IMR-90 (cell line): ENCODE data around the gene SLC1A5. TPM values are rescaled to one million over a fixed set of nuclear protein-coding genes. Genes with fewer than 3 reads are reported as not detected.

Source experiments
- ATAC-seq: fragments of 200-7000 bp; cut with Tn5 transposase; 2 replicates; pipeline ENCODE4 v1.9.1; 2020; ENCODE audit warnings: low read depth, mild to moderate bottlenecking, moderate library complexity
- BruUV-seq: library from RNA; stranded (reverse); fragments of 400-500 nt; replicated peaks from 2 replicates; lab custom pipeline; 2021; lab: Mats Ljungman, UMichigan
- CTCF ChIA-PET: fragments of 300-600 bp; formaldehyde crosslinking; extraction: SDS; loops from one replicate; lab custom pipeline; 2021; ENCODE audit warnings: antibody characterized with exemption; lab: Yijun Ruan, JAX
- POLR2A ChIA-PET: fragments of 300-600 bp; sonication (Branson Sonifier 250); formaldehyde crosslinking; loops from one replicate; lab custom pipeline; 2022; ENCODE audit warnings: antibody characterized with exemption; ENCODE audit not compliant: unreplicated experiment; lab: Charles Lee
- DNase-seq: peaks from one replicate; pipeline ENCODE4 v3.0.0; 2013
- H2AFZ ChIP-seq: replicated peaks from 2 replicates; pipeline ENCODE3; 2013; ENCODE audit warnings: low read length, mild to moderate bottlenecking; ENCODE audit not compliant: poor library complexity
- H2AK5ac ChIP-seq: 2 replicates; pipeline ENCODE4 v1.6.1; 2013; ENCODE audit warnings: low read depth, low read length, inconsistent platforms
- H2AK9ac ChIP-seq: replicated peaks from 2 replicates; pipeline ENCODE3; 2013; ENCODE audit warnings: mild to moderate bottlenecking, low read depth, low read length, moderate library complexity; ENCODE audit not compliant: poor library complexity
- H2BK120ac ChIP-seq: 2 replicates; pipeline ENCODE4 v1.6.1; 2013; ENCODE audit warnings: low read depth, low read length, inconsistent platforms
- H2BK15ac ChIP-seq: 3 replicates; pipeline ENCODE4 v1.6.1; 2013; ENCODE audit warnings: low read depth, low read length, inconsistent platforms
- H2BK20ac ChIP-seq: 2 replicates; pipeline ENCODE4 v1.6.1; 2013; ENCODE audit warnings: low read depth, mild to moderate bottlenecking, inconsistent platforms, low read length, moderate library complexity
- H2BK5ac ChIP-seq: 2 replicates; pipeline ENCODE4 v1.6.1; 2013; ENCODE audit warnings: mild to moderate bottlenecking, low read depth, low read length, inconsistent platforms; ENCODE audit not compliant: poor library complexity, severe bottlenecking
- H3K14ac ChIP-seq: replicated peaks from 2 replicates; pipeline ENCODE4 v1.6.1; 2013; ENCODE audit warnings: low read depth, low read length, inconsistent platforms
- H3K18ac ChIP-seq: 2 replicates; pipeline ENCODE4 v1.6.1; 2013; ENCODE audit warnings: low read depth, low read length, control low read depth
- H3K23ac ChIP-seq: 2 replicates; pipeline ENCODE4 v1.6.1; 2013; ENCODE audit warnings: low read depth, low read length, inconsistent platforms
- H3K27ac ChIP-seq: 2 replicates; pipeline ENCODE4 v1.5.1; 2013; ENCODE audit warnings: mild to moderate bottlenecking, control low read depth, low read length; ENCODE audit not compliant: insufficient read depth
- H3K27me3 ChIP-seq: 2 replicates; pipeline ENCODE4 v1.6.1; 2013; ENCODE audit warnings: low read length; ENCODE audit not compliant: control insufficient read depth, insufficient read depth
- H3K36me3 ChIP-seq: 2 replicates; pipeline ENCODE4 v1.6.1; 2013; ENCODE audit warnings: low read length, mixed read lengths; ENCODE audit not compliant: control insufficient read depth, insufficient read depth
- H3K4ac ChIP-seq: 2 replicates; pipeline ENCODE4 v1.6.1; 2013; ENCODE audit warnings: low read depth, low read length, inconsistent platforms
- H3K4me1 ChIP-seq: 2 replicates; pipeline ENCODE4 v1.6.1; 2013; ENCODE audit warnings: low read length, mixed read lengths; ENCODE audit not compliant: control insufficient read depth, insufficient read depth
- H3K4me2 ChIP-seq: 2 replicates; pipeline ENCODE4 v1.6.1; 2013; ENCODE audit warnings: low read depth, mild to moderate bottlenecking, control low read depth, low read length, moderate library complexity
- H3K4me3 ChIP-seq: 2 replicates; pipeline ENCODE4 v1.5.1; 2013; ENCODE audit warnings: low read depth, mild to moderate bottlenecking, control low read depth, low read length, moderate library complexity; ENCODE audit not compliant: insufficient read depth
- H3K56ac ChIP-seq: 2 replicates; pipeline ENCODE4 v1.6.1; 2013; ENCODE audit warnings: low read length, inconsistent platforms; ENCODE audit not compliant: insufficient read depth; ENCODE audit errors: extremely low read depth
- H3K79me1 ChIP-seq, 2 experiments: 2 replicates each; pipeline ENCODE4 v1.6.1; 2013; ENCODE audit warnings: low read length in 2 of 2, inconsistent platforms in 1 of 2, low read depth in 1 of 2
- H3K9ac ChIP-seq: 2 replicates; pipeline ENCODE4 v1.6.1; 2013; ENCODE audit warnings: low read depth, low read length, control low read depth
- H3K9me1 ChIP-seq: 2 replicates; pipeline ENCODE4 v1.6.1; 2013; ENCODE audit warnings: low read length, inconsistent platforms; ENCODE audit not compliant: insufficient read depth
- H3K9me3 ChIP-seq: 2 replicates; pipeline ENCODE4 v1.6.1; 2013; ENCODE audit warnings: low read length; ENCODE audit not compliant: control insufficient read depth, insufficient read depth
- H4K20me1 ChIP-seq: 2 replicates; pipeline ENCODE4 v1.6.1; 2013; ENCODE audit warnings: low read length, inconsistent platforms; ENCODE audit not compliant: insufficient read depth
- H4K5ac ChIP-seq: 2 replicates; pipeline ENCODE4 v1.6.1; 2013; ENCODE audit warnings: mild to moderate bottlenecking, low read depth, low read length, control low read depth
- H4K8ac ChIP-seq, 2 experiments: 2 replicates each; pipeline ENCODE4 v1.6.1; 2013; ENCODE audit warnings: low read depth in 2 of 2, low read length in 2 of 2, control low read depth in 1 of 2, inconsistent platforms in 1 of 2
- H4K91ac ChIP-seq: 2 replicates; pipeline ENCODE4 v1.6.1; 2013; ENCODE audit warnings: low read depth, low read length, inconsistent platforms; ENCODE audit not compliant: insufficient read depth
- BHLHE40 ChIP-seq: fragments of 150-350 bp; IDR thresholded peaks from 2 replicates; pipeline ENCODE4 v1.6.1; 2016; ENCODE audit warnings: mild to moderate bottlenecking, low read depth, low read length
- CEBPB ChIP-seq: IDR thresholded peaks from 2 replicates; pipeline ENCODE4 v1.6.1; 2012; ENCODE audit warnings: low read depth, low read length, improper control_type of control experiment
- CHD1 ChIP-seq: IDR thresholded peaks from 2 replicates; pipeline ENCODE4 v1.6.1; 2012; ENCODE audit warnings: low read depth, low read length, improper control_type of control experiment
- ELK1 ChIP-seq: fragments of 150-350 bp; IDR thresholded peaks from 2 replicates; pipeline ENCODE4 v1.6.1; 2016; ENCODE audit warnings: low read depth, mild to moderate bottlenecking, low read length, moderate library complexity, borderline replicate concordance
- FOS ChIP-seq: fragments of 150-350 bp; IDR thresholded peaks from 2 replicates; pipeline ENCODE4 v1.6.1; 2016; ENCODE audit warnings: low read depth, low read length
- MAFK ChIP-seq: IDR thresholded peaks from 2 replicates; pipeline ENCODE4 v1.6.1; 2012; ENCODE audit warnings: low read depth, low read length, improper control_type of control experiment
- MAZ ChIP-seq: IDR thresholded peaks from 2 replicates; pipeline ENCODE4 v1.6.1; 2012; ENCODE audit warnings: low read depth, mild to moderate bottlenecking, low read length, improper control_type of control experiment, moderate library complexity, borderline replicate concordance
- MXI1 ChIP-seq: IDR thresholded peaks from 2 replicates; pipeline ENCODE4 v1.6.1; 2012; ENCODE audit warnings: low read depth, mild to moderate bottlenecking, low read length, moderate library complexity, borderline replicate concordance
- NFE2L2 ChIP-seq: fragments of 150-350 bp; IDR thresholded peaks from 2 replicates; pipeline ENCODE4 v1.6.1; 2016; ENCODE audit warnings: low read depth, mild to moderate bottlenecking, low read length
- POLR2A ChIP-seq: IDR thresholded peaks from 2 replicates; pipeline ENCODE4 v1.6.1; 2012; ENCODE audit warnings: mild to moderate bottlenecking, low read depth, low read length
- RAD21 ChIP-seq: IDR thresholded peaks from 2 replicates; pipeline ENCODE4 v1.6.1; 2012; ENCODE audit warnings: low read length, improper control_type of control experiment
- RCOR1 ChIP-seq: IDR thresholded peaks from 2 replicates; pipeline ENCODE4 v1.6.1; 2012; ENCODE audit warnings: mild to moderate bottlenecking, low read length, improper control_type of control experiment; ENCODE audit not compliant: insufficient replicate concordance
- RFX5 ChIP-seq: IDR thresholded peaks from 2 replicates; pipeline ENCODE4 v1.8.0; 2012; ENCODE audit warnings: low read depth, mild to moderate bottlenecking, low read length, moderate library complexity
- USF2 ChIP-seq: fragments of 150-350 bp; IDR thresholded peaks from 2 replicates; pipeline ENCODE4 v1.6.1; 2017; ENCODE audit warnings: mild to moderate bottlenecking, antibody characterized with exemption, low read length, low read depth
- WGBS, 2 experiments: methylation state at CpG; one replicate each; pipeline versions ENCODE4 v1.1.5 to v1.1.7; 2013; ENCODE audit warnings: missing lambda C conversion rate in 2 of 2; ENCODE audit not compliant: insufficient read length in 1 of 2; ENCODE audit errors: extremely low coverage in 2 of 2; 5-methylcytosine and 5-hydroxymethylcytosine counted together
- dilution Hi-C: fragments of 300-500 bp; cut with HindIII; formaldehyde crosslinking; loops from one replicate; pipeline ENCODE4 v1.14.3; 2018; ENCODE audit warnings: low sequenced_read_pairs; ENCODE audit not compliant: unreplicated experiment
- in situ Hi-C: fragments of 300-500 bp; cut with MboI; formaldehyde crosslinking; loops from 3 replicates; pipeline ENCODE4 v1.14.3; 2019; ENCODE audit warnings: low sequenced_read_pairs, inconsistent platforms, mixed read lengths
- intact Hi-C: fragments of 100-400 bp; cut with micrococcal nuclease; formaldehyde crosslinking; loops from 2 replicates; pipeline ENCODE4 v1.10.0; 2022
- polyA plus RNA-seq, 3 experiments: library from polyadenylated mRNA; depleted of rRNA; stranded (reverse); fragments of >200 nt; gene quantifications; 2 replicates each; pipeline ENCODE4 v1.2.3, GENCODE V29; 2012; ENCODE audit warnings: low replicate concordance in 1 of 3
- total RNA-seq: library from RNA; depleted of rRNA; stranded (reverse); fragments of >200 nt; gene quantifications from 2 replicates; pipeline ENCODE4 v1.2.3, GENCODE V29; 2012

SLC1A5 gene
- total and polyA plus RNA-seq, 2 of the 4 experiments (the other 2 are of a cell fraction) = 142 to 171 TPM

GRCh38 chr19:46784262-46785053 lies 3.9 kb downstream of the SLC1A5 start:
- peak overlapping the region; percentile 62; the same call in 2 of the 3 replicates for H2BK15ac ChIP-seq
- H2AFZ ChIP-seq = peak overlapping the region; percentile 91
- in situ Hi-C loops (loop anchor here (10.0 kb wide), 1 partner anchor 60 kb away; no protein-coding TSS in a partner anchor), intact Hi-C loops (loop anchor here (1.0 kb wide), 1 partner anchor 24 kb away; no protein-coding TSS in a partner anchor), dilution Hi-C loops (no loop called here)
- H4K91ac ChIP-seq = peak overlapping the region; percentile 100
- peaks cover 24 to 71% of the 10 kb centered on the region in 2 experiments; a peak in 3 of 4 replicates for H3K79me1 ChIP-seq
- H3K27me3 ChIP-seq = no peaks in the 10 kb centered on the region
- peak overlapping the region; percentile 97 for H2AK5ac ChIP-seq
- H3K27ac ChIP-seq = peak overlapping the region; percentile 89
- H3K56ac ChIP-seq = peak overlapping the region; percentile 96
- peak overlapping the region; percentile 97 for H3K23ac ChIP-seq
- peak overlapping the region; percentile 97 for H2BK120ac ChIP-seq
- H3K9ac ChIP-seq = peak overlapping the region; percentile 99
- peaks cover 48% of the 10 kb centered on the region for H3K36me3 ChIP-seq
- peak overlapping the region; percentile 95 for H2BK20ac ChIP-seq
- peak overlapping the region; percentile 99 for H3K14ac ChIP-seq
- peaks cover 11% of the 10 kb centered on the region for H3K4me1 ChIP-seq
- peak overlapping the region; percentile 100 for H2AK9ac ChIP-seq
- H2BK5ac ChIP-seq = peak overlapping the region; percentile 90
- H3K9me3 ChIP-seq = no peaks in the 10 kb centered on the region
- CTCF ChIA-PET = interaction anchor here (1.2 kb wide), 1 partner anchor 47 kb away, joined by 4 read pairs; no protein-coding TSS in a partner anchor
- DNase-seq = peak; percentile 95
- POLR2A ChIA-PET = interaction anchor here (0.7 to 1.0 kb wide), 2 partner anchors 56 to 57 kb away, joined by 3 read pairs; no protein-coding TSS in a partner anchor
- H3K18ac ChIP-seq = peak overlapping the region; percentile 77
- WGBS, 2 experiments = no CpG with 5 or more reads among the region's 17 CpGs
- ATAC-seq = peak; percentile 64
- H4K20me1 ChIP-seq = peaks cover 73% of the 10 kb centered on the region
- peak overlapping the region; percentile 82 for H3K4me2 ChIP-seq
- peak overlapping the region; percentile 100 for H3K4ac ChIP-seq
- peak overlapping the region; percentile 65 for H4K5ac ChIP-seq
- peak overlapping the region; percentile 97 for H3K4me3 ChIP-seq
- peak overlapping the region; percentile 63 to 97; a peak in 3 of 4 replicates for H4K8ac ChIP-seq
- peaks cover 7% of the 10 kb centered on the region; the same call in 1 of the 2 replicates for H3K9me1 ChIP-seq
- BruUV-seq = no TSS peak
- TF ChIP-seq BHLHE40 (no peak), CEBPB (peak; percentile 94), USF2 (no peak), FOS (no peak), RAD21 (peak; percentile 13; the same call in 1 of the 2 replicates), RCOR1 (no peak), POLR2A (no peak), MAZ (peak; percentile 81; the same call in 1 of the 2 replicates), NFE2L2 (no peak), MAFK (no peak; the same call in 1 of the 2 replicates), RFX5 (no peak), ELK1 (no peak), CHD1 (no peak), MXI1 (peak; percentile 64; the same call in 1 of the 2 replicates)
